Left ventricle myocardium superior (tissue), 1 donor: Measurements from ENCODE around the gene GPX7. TPM values are rescaled to one million over a fixed set of nuclear protein-coding genes. Genes with fewer than 3 reads are reported as not detected.
A peak's percentile ranks its signal among the peaks of the same experiment; 100 is the strongest.

Experiments used
- ATAC-seq: fragments of 200-7000 bp; cut with Tn5 transposase; one replicate; pipeline ENCODE4 v1.9.1; 2020; ENCODE audit warnings: mild to moderate bottlenecking, moderate library complexity
- DNase-seq: peaks from one replicate; pipeline ENCODE4 v3.0.0-alpha.2; 2020
- intact Hi-C: fragments of 100-400 bp; cut with micrococcal nuclease; formaldehyde crosslinking; loops from one replicate; pipeline ENCODE4 v1.11.0; 2022
- total RNA-seq: library from RNA; stranded (reverse); fragmentation: NEBNext Ultra II Directional; extraction: Animal tissue kit (Norgen Biotek cat#: 25700); gene quantifications from one replicate; pipeline ENCODE4 v1.2.1, GENCODE V29; 2021
- donor health status: DM: no; HTN: yes; CAD: no; lungs with severe emphysema.

The GPX7 gene
- total RNA-seq, 1 donor from 2014 or later, result 4.2 TPM

GRCh38 chr1:52582116-52582696 lies 20.0 kb upstream of the GPX7 start:
- intact Hi-C loops, result no loop called here

GRCh38 chr1:52585474-52585873 lies 16.7 kb upstream of the GPX7 start:
- DNase-seq (no peak), ATAC-seq (no peak)

More at GRCh38 chr1:52582116-52582696, 20.0 kb upstream of the GPX7 start:
- ATAC-seq (no peak), DNase-seq (no peak)

GRCh38 chr1:52588027-52588426 lies 14.1 kb upstream of the GPX7 start:
- ATAC-seq (no peak), DNase-seq (no peak)
- intact Hi-C loops, result no loop called here

More at GRCh38 chr1:52585474-52585873, 16.7 kb upstream of the GPX7 start:
- intact Hi-C loops, result no loop called here

GRCh38 chr1:52588535-52588934 lies 13.6 kb upstream of the GPX7 start:
- intact Hi-C loops, result no loop called here
- ATAC-seq, result no peak
- no peak for DNase-seq

- ATAC-seq (no peak), DNase-seq (no peak)
- intact Hi-C loops, result no loop called here
These were observed 11.9 kb upstream of the GPX7 start for GRCh38 chr1:52590266-52590665.

- peak; percentile 51 for ATAC-seq
- intact Hi-C loops, result no loop called here
- no peak for DNase-seq
These were observed 9.4 kb upstream of the GPX7 start for GRCh38 chr1:52592637-52593323.

GRCh38 chr1:52593495-52593894 lies 8.7 kb upstream of the GPX7 start:
- intact Hi-C loops, result no loop called here
- no peak for DNase-seq
- no peak for ATAC-seq

GRCh38 chr1:52595061-52595460 lies 7.1 kb upstream of the GPX7 start:
- ATAC-seq (no peak), DNase-seq (no peak)
- intact Hi-C loops, result no loop called here

GRCh38 chr1:52597912-52598311 lies 4.3 kb upstream of the GPX7 start:
- intact Hi-C loops, result no loop called here
- DNase-seq, result no peak
- no peak for ATAC-seq

GRCh38 chr1:52598729-52599128 lies 3.4 kb upstream of the GPX7 start:
- no peak for ATAC-seq
- no peak for DNase-seq
- intact Hi-C loops, result no loop called here

- no peak for ATAC-seq
These were observed 2.9 kb upstream of the GPX7 start for GRCh38 chr1:52599236-52599635.

GRCh38 chr1:52600533-52601179 lies 1.5 kb upstream of the GPX7 start:
- intact Hi-C loops, result no loop called here
- no peak for ATAC-seq

More at GRCh38 chr1:52599236-52599635, 2.9 kb upstream of the GPX7 start:
- no peak for DNase-seq
- intact Hi-C loops, result no loop called here

GRCh38 chr1:52601519-52601918 lies 652 bp upstream of the GPX7 start:
- ATAC-seq, result no peak
- intact Hi-C loops, result no loop called here
- DNase-seq, result no peak

More at GRCh38 chr1:52600533-52601179, 1.5 kb upstream of the GPX7 start:
- no peak for DNase-seq

GRCh38 chr1:52602856-52603600 lies 857 bp downstream of the GPX7 start:
- intact Hi-C loops, result no loop called here
- ATAC-seq (peak; percentile 27), DNase-seq (no peak)

GRCh38 chr1:52603630-52604029 lies 1.5 kb downstream of the GPX7 start:
- DNase-seq (peak; percentile 27), ATAC-seq (peak; percentile 67)
- intact Hi-C loops, result no loop called here

GRCh38 chr1:52604063-52604770 lies 2.0 kb downstream of the GPX7 start:
- ATAC-seq (peak; percentile 18), DNase-seq (no peak)
- intact Hi-C loops, result no loop called here

GRCh38 chr1:52613636-52614373 lies 11.6 kb downstream of the GPX7 start:
- ATAC-seq (no peak), DNase-seq (no peak)
- intact Hi-C loops, result no loop called here

- ATAC-seq, result no peak
- intact Hi-C loops, result no loop called here
These were observed 12.5 kb downstream of the GPX7 start for GRCh38 chr1:52614671-52615070.

More at GRCh38 chr1:52614671-52615070, 12.5 kb downstream of the GPX7 start:
- no peak for DNase-seq
